Measurements from ENCODE around the gene PIAS4.
"Not testable (repeated sequence)": the region's sequence is repeated elsewhere in the genome, so short reads cannot be mapped to it uniquely, and the experiment has no call there.

Gene PIAS4

DNA sequence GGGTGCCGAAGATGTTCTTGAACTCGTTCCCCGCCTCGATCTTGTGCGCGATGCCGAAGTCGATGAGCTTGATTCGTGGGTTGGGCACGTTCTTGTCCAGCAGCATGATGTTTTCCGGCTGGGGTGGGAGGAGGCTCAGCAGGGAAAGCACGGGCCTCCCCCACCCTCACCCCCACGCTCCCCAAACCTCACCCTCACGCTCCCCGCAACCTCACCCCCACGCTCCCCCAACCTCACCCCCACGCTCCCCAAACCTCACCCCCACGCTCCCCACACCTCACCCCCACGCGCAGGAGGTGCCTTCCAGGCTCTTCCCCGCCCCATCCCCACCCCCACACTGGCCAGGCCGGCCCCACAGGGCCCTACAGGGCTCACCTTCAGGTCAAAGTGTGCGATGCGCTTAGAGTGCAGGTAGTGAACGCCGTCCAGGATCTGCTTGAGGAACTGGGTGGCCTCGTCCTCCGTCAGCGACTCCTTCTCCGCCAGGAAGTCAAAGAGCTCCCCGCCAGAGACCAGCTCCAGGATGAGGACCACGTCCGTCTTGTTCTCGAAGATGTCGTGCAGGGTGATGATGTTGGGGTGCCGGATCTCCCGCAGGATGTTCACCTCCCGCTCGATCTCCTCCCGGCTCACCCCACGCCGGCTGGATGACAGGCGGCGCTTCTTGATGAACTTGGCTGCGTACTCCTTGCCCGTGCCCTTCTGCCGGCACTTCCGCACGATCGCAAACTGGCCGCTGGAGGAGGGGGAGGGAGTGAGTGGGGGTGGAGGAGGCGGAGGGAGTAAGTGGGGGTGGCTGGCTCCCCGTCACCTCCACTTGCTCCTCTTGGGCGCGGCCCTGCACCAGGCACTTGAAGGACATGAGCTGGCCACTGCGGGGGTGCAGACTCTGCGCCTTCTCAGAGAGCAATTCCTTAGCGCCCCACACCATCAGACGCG, 43.0 kb upstream of the PIAS4 start:
- Histone ChIP-seq H3K4me1 (no peaks in the 10 kb centered on the region), H3K27me3 (no peaks in the 10 kb centered on the region), H3K4me3 (ENCODE audit: low read depth, low read length) (no peak overlapping the region), H3K36me3 (peaks cover 70% of the 10 kb centered on the region), H3K9me3 (no peaks in the 10 kb centered on the region)
- DNase-seq = no peak
- TF ChIP-seq, protein P1, sequence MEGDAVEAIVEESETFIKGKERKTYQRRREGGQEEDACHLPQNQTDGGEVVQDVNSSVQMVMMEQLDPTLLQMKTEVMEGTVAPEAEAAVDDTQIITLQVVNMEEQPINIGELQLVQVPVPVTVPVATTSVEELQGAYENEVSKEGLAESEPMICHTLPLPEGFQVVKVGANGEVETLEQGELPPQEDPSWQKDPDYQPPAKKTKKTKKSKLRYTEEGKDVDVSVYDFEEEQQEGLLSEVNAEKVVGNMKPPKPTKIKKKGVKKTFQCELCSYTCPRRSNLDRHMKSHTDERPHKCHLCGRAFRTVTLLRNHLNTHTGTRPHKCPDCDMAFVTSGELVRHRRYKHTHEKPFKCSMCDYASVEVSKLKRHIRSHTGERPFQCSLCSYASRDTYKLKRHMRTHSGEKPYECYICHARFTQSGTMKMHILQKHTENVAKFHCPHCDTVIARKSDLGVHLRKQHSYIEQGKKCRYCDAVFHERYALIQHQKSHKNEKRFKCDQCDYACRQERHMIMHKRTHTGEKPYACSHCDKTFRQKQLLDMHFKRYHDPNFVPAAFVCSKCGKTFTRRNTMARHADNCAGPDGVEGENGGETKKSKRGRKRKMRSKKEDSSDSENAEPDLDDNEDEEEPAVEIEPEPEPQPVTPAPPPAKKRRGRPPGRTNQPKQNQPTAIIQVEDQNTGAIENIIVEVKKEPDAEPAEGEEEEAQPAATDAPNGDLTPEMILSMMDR (IDR thresholded peaks at IDR 0.05; ENCODE audit: low read depth, low read length) = no peak

DNA sequence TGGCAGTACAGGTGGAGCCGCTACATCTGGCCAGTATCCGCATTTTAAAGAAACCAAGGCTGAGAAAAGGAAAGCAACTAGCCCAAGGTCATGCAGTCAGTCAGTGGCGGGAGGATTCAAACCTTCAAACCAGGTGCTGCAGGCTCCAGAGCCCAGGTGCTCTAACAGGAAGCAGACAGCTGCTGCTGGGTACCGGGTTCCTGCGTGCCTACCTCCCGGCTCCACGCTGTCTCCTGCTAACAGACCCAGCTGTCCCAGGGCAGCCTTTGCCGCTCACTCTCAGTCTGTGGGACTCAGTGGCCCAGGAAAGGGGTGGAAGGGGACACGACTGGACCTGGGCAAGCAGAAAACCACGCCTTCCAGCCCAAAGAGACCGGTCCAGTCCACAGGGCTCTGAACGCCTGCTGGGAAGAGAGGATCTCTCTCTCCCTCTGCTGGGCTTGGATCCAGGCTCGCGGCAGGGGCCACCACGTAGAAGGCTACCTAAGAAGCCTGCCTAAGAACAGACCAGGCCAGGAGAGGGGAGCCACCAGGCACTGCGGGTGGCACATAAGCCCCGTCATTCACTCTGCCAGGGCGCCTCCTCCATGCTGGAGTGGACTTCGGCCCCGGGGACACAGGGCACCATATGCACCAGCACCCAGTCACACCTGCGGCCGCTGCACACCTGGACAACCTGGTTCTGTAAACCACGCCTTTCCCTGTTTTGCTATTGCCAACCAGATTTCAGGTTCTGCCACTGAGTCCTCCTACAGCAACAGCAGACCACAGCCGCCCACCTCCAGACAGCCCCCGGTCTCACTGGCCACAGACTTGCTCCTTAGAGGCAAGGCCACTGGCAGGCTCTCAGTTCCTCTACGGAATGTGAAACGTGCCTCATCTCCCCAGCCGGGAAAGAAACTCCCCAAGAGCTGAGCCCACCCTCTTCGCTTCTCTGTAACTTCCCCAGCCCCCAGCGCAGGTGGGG, 41.2 kb upstream of the PIAS4 start:
- Histone ChIP-seq H3K36me3 (peaks cover 56% of the 10 kb centered on the region), H3K4me3 (ENCODE audit: low read depth, low read length) (no peak overlapping the region), H3K4me1 (no peaks in the 10 kb centered on the region), H3K27me3 (no peaks in the 10 kb centered on the region), H3K9me3 (no peaks in the 10 kb centered on the region)
- DNase-seq = no peak
- TF ChIP-seq, protein P1 (IDR thresholded peaks at IDR 0.05; ENCODE audit: low read depth, low read length) = no peak

DNA sequence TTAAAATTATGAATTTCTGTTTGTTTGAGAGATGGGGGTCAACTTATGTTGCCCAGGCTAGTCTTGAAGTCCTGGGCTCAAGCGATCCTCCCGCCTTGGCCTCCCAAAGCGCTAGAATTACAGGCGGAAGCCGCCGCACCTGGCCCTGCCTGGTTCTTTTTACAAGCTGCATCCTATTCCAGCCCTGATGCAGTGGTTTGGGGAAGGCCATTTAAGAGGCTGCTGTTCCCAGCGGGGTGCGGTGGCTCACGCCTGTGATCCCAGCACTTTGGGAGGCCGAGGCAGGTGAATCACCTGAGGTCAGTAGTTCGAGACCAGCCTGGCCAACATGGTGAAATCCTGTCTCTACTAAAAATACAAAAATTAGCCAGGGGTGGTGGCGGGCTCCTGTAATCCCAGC, 39.6 kb upstream of the PIAS4 start:
- H3K36me3 ChIP-seq = peaks cover 55% of the 10 kb centered on the region
- H3K27me3 ChIP-seq; H3K4me3 ChIP-seq (ENCODE audit: low read depth, low read length); DNase-seq; H3K9me3 ChIP-seq; H3K4me1 ChIP-seq: not testable (repeated sequence)

DNA sequence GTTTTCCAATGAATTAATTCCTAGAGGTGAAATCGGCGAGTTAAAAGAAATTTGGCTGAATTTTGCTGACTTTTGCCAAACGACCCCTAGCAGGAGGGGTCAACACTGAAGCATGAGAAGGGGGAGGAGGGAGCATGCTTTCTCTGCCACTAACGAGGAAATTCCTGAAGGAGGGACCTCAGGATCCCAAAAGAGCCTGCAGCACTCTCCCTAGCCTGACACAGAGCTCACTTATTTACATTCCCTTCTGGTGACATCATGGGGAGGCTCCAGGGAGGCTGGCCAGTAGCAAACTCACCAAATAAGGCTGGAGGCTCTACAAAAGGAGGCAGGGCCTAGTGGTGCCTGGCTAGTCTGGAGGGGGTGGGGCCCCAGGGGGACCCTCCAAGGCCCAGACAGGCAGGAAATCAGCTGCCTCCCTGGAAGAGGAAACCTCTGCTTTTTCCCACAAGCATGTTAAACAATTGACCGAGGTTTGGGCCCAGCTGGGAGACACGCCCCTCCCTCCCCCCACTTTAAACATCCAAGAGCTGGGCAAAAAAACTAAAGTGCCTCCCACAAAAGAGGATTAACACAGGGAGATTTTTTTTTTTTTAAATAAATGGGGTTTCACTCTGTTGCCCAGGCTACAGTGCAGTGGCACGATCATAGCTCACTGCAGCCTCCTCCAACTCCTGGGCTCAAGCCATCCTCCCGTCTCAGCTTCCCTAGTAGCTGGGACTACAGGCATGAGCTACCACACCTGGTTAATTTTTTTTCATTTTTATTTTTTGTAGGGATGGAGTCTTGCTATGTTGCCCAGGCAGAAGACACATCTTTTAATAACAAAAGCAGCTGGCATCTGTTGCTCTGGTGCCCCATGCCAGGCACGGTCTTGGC, 38.7 kb upstream of the PIAS4 start:
- H3K4me3 ChIP-seq (ENCODE audit: low read depth, low read length) = no peak overlapping the region
- DNase-seq = peak; percentile 90
- TF ChIP-seq, protein P1 (IDR thresholded peaks at IDR 0.05; ENCODE audit: low read depth, low read length) = no peak

DNA sequence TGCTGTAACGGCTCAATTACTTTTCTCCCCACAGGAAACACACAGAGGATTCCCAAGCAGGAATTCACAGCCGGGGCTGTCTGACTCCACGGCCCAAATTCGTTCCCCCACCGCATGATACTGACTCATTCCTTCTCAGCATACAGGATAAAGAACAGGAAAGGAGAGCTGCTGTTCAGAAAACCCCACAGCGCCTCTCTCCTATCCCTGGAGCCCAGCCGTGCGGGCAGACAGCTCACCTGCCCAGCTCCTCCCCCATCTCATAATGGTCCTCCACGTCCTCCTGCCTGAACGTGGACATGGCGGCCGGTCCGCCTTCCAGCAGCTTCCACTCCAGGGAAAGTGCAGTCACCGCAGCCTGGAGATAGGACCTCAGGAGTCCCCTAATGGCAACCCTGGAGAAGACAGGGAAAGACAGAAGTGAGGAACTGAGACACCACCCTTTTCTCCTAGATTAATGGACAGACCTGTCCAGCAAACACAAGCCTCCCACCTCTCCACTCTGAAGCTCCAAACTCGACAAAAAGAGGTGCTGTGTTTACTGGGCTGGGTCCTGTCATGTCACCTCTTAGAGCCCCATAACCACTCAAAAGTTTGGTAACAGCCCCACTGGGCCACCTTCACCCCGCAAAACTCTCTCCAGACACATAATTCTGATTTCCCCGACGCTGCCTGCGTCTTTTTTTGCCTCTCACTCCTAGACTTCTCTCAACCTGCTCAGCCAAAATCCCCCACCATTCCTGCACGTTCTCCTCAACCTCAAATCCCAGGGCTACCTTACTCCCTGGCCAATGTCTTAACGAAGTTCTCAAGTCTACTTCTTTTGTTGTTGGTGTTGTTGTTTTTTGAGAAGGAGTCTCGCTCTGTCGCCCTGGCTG, 37.9 kb upstream of the PIAS4 start:
- Histone ChIP-seq H3K27me3 (no peaks in the 10 kb centered on the region), H3K9me3 (no peaks in the 10 kb centered on the region), H3K4me1 (no peaks in the 10 kb centered on the region), H3K4me3 (ENCODE audit: low read depth, low read length) (peak overlapping the region; percentile 87), H3K36me3 (peaks cover 43% of the 10 kb centered on the region)
- TF ChIP-seq, protein P1 (IDR thresholded peaks at IDR 0.05; ENCODE audit: low read depth, low read length) = peak; percentile 30; the same call in 1 of the 2 replicates
- DNase-seq = no peak

More for the DNA sequence above, 38.7 kb upstream of the PIAS4 start:
- H3K9me3 ChIP-seq = no peaks in the 10 kb centered on the region
- H3K27me3 ChIP-seq = no peaks in the 10 kb centered on the region
- peaks cover 47% of the 10 kb centered on the region for H3K36me3 ChIP-seq
- no peaks in the 10 kb centered on the region for H3K4me1 ChIP-seq

Measured in BE2C (cell line).